PC-3 (cell line): Measurements from ENCODE around the gene APOLD1. TPM values are rescaled to one million over a fixed set of nuclear protein-coding genes. Genes with fewer than 3 reads are reported as not detected.

Experiments used
- ATAC-seq: fragments of 200-7000 bp; cut with Tn5 transposase; 2 replicates; pipeline ENCODE4 v1.9.1; 2020; ENCODE audit warnings: mild to moderate bottlenecking, moderate library complexity
- BruUV-seq: library from RNA; stranded (reverse); fragments of 400-500 nt; replicated peaks from 2 replicates; lab custom pipeline; 2021; lab: Mats Ljungman, UMichigan
- CTCF ChIA-PET: fragments of 300-600 bp; sonication (Branson Sonifier 250); formaldehyde crosslinking; loops from one replicate; lab custom pipeline; 2022; ENCODE audit warnings: antibody characterized with exemption; lab: Charles Lee
- POLR2A ChIA-PET: fragments of 300-600 bp; sonication (Branson Sonifier 250); formaldehyde crosslinking; loops from one replicate; lab custom pipeline; 2022; ENCODE audit warnings: antibody characterized with exemption; ENCODE audit not compliant: unreplicated experiment; lab: Charles Lee
- DNase-seq: peaks from one replicate; pipeline ENCODE4 v3.0.0-alpha.2; 2015
- H2AFZ ChIP-seq: fragments of 300-600 bp; sonication (generic); 2 replicates; pipeline ENCODE4 v1.6.0; 2016; ENCODE audit warnings: antibody characterized with exemption, low read length
- H3F3A ChIP-seq: fragments of 300-600 bp; sonication (generic); one replicate; pipeline ENCODE4 v1.6.0; 2017; ENCODE audit warnings: antibody characterized with exemption, low read length, control low read depth, mild to moderate bottlenecking; ENCODE audit not compliant: unreplicated experiment
- H3K27ac ChIP-seq: fragments of 300-600 bp; sonication (generic); 2 replicates; pipeline ENCODE4 v1.5.1; 2016; ENCODE audit warnings: mild to moderate bottlenecking, low read length
- H3K27me3 ChIP-seq: fragments of 300-600 bp; sonication (generic); 2 replicates; pipeline ENCODE4 v1.6.1; 2016; ENCODE audit warnings: low read length, mixed read lengths
- H3K36me3 ChIP-seq: fragments of 300-600 bp; sonication (generic); 2 replicates; pipeline ENCODE4 v1.6.1; 2016; ENCODE audit warnings: low read depth, mixed run types, low read length, mixed read lengths
- H3K4me1 ChIP-seq: fragments of 300-600 bp; sonication (generic); 2 replicates; pipeline ENCODE4 v1.5.1; 2016; ENCODE audit warnings: low read length; ENCODE audit not compliant: insufficient read depth
- H3K4me2 ChIP-seq: fragments of 300-600 bp; sonication (generic); 2 replicates; pipeline ENCODE4 v1.6.0; 2016; ENCODE audit warnings: low read length
- H3K4me3 ChIP-seq: fragments of 300-600 bp; sonication (generic); 2 replicates; pipeline ENCODE4 v1.5.1; 2016; ENCODE audit warnings: mild to moderate bottlenecking, low read length, mixed read lengths
- H3K79me2 ChIP-seq: fragments of 300-600 bp; sonication (generic); 2 replicates; pipeline ENCODE4 v1.6.1; 2017; ENCODE audit warnings: low read length, mixed read lengths
- H3K9ac ChIP-seq: fragments of 300-600 bp; sonication (generic); 2 replicates; pipeline ENCODE4 v1.6.0; 2016; ENCODE audit warnings: mild to moderate bottlenecking, low read length
- H3K9me2 ChIP-seq: fragments of 300-600 bp; sonication (generic); replicated peaks from 2 replicates; pipeline ENCODE4 v1.6.1; 2016; ENCODE audit warnings: mixed run types, low read length, mixed read lengths
- H3K9me3 ChIP-seq: fragments of 300-600 bp; sonication (generic); 2 replicates; pipeline ENCODE4 v1.6.1; 2016; ENCODE audit warnings: low read length, mixed read lengths
- H4K20me1 ChIP-seq: fragments of 300-600 bp; sonication (generic); 2 replicates; pipeline ENCODE4 v1.6.1; 2016; ENCODE audit warnings: low read length, mixed read lengths
- EZH2 ChIP-seq: fragments of 300-600 bp; sonication (generic); IDR thresholded peaks from one replicate; pipeline ENCODE4 v1.6.1; 2017; ENCODE audit warnings: antibody characterized with exemption, mild to moderate bottlenecking, low read length; ENCODE audit not compliant: unreplicated experiment
- EZH2phosphoT487 ChIP-seq: fragments of 300-600 bp; sonication (generic); IDR thresholded peaks from 2 replicates; pipeline ENCODE4 v1.6.1; 2018; ENCODE audit warnings: mild to moderate bottlenecking, antibody characterized with exemption, low read length, borderline replicate concordance
- intact Hi-C: fragments of 100-400 bp; cut with micrococcal nuclease; formaldehyde crosslinking; loops from 2 replicates; pipeline ENCODE4 v1.9.0; 2023
- total RNA-seq: library from RNA; depleted of rRNA; stranded (reverse); fragments of >200 nt; gene quantifications from 2 replicates; pipeline ENCODE4 v1.2.3, GENCODE V29; 2014
- TF ChIP-seq, protein P1 (sequence below): fragments of 300-600 bp; sonication (generic); conservative IDR thresholded peaks from 2 replicates; pipeline ENCODE4 v1.5.1; 2017; ENCODE audit warnings: antibody characterized with exemption, low read depth, mild to moderate bottlenecking, low read length

APOLD1 gene
- total RNA-seq, 1 experiment from 2014 or later: 3.5 TPM

DNA sequence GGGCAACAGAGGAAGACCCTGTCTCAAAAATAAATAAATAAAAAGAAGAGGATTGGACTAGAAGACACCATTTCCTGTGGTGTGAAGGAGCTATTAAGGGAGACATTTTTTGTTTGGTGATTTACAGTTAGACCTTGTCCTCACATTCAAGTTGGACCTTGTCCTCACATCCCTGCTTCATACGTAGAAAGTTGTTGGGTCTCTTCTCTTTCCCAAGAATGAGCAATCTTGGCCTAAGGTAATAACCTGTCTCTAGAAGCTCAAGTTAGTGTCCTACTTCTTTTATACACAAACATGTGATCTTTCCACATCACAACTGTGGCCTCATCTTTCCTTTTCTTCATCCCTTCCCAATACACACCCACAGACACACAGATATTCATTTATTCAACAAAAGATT is 13.0 kb downstream of the APOLD1 start:
- TF ChIP-seq EZH2 (no peak), EZH2phosphoT487 (no peak)
- TF ChIP-seq, protein P1, sequence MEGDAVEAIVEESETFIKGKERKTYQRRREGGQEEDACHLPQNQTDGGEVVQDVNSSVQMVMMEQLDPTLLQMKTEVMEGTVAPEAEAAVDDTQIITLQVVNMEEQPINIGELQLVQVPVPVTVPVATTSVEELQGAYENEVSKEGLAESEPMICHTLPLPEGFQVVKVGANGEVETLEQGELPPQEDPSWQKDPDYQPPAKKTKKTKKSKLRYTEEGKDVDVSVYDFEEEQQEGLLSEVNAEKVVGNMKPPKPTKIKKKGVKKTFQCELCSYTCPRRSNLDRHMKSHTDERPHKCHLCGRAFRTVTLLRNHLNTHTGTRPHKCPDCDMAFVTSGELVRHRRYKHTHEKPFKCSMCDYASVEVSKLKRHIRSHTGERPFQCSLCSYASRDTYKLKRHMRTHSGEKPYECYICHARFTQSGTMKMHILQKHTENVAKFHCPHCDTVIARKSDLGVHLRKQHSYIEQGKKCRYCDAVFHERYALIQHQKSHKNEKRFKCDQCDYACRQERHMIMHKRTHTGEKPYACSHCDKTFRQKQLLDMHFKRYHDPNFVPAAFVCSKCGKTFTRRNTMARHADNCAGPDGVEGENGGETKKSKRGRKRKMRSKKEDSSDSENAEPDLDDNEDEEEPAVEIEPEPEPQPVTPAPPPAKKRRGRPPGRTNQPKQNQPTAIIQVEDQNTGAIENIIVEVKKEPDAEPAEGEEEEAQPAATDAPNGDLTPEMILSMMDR: no peak
- no peak for DNase-seq
- POLR2A ChIA-PET: no interaction called here

DNA sequence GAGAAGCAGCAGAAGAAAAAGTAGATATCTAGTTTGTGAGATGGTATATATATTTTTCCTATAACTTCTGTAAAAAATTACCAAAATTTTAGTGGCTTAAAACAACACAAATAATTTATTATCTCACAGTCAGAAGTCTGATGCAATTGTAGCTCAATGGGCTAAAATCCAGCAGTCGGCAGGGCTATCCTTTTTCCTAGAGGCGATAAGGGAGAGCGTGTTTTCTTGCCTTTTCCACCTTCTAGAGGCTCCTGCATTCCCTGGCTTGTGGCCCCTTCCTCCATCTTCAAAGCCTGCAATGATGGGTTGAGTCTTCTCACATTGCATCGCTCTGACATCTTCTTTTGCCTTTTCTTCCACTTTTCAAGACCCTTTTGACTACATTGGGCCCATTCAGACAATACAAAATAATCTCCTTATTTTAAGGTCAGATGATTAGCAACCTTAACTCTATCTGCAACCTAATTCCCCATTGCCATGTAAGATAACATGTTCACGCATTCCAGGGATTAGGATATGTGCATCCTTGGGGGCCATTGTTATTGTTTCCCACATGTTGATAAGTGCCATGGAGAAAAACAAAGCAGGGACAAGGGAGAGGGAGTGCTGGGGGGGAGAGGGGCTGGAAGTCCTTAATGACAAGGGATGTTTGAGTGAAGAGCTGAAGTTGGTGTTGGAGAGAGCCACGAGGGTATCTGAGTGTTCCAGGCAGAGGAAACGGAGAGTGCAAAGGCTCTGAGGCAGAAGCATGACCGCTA is 13.9 kb downstream of the APOLD1 start:
- H3F3A ChIP-seq: no peaks in the 10 kb centered on the region
- H3K9ac ChIP-seq: no peak overlapping the region
- TF ChIP-seq EZH2 (no peak), EZH2phosphoT487 (no peak)
- TF ChIP-seq, protein P1: no peak
- no TSS peak for BruUV-seq
- ATAC-seq: no peak
- no peak overlapping the region for H3K4me2 ChIP-seq
- POLR2A ChIA-PET: no interaction called here
- H3K4me3 ChIP-seq: no peak overlapping the region
- H4K20me1 ChIP-seq: no peaks in the 10 kb centered on the region
- peaks cover 32% of the 10 kb centered on the region for H3K4me1 ChIP-seq
- H3K79me2 ChIP-seq: no peaks in the 10 kb centered on the region
- DNase-seq: no peak
- no peaks in the 10 kb centered on the region for H3K9me2 ChIP-seq
- no peaks in the 10 kb centered on the region for H3K9me3 ChIP-seq
- CTCF ChIA-PET: no interaction called here
- no peak overlapping the region for H3K27ac ChIP-seq
- H3K36me3 ChIP-seq: no peaks in the 10 kb centered on the region
- intact Hi-C loops: no loop called here
- no peak overlapping the region for H2AFZ ChIP-seq
- H3K27me3 ChIP-seq: no peaks in the 10 kb centered on the region

More for the DNA sequence above, 13.0 kb downstream of the APOLD1 start:
- BruUV-seq: no TSS peak
- Histone ChIP-seq H3K36me3 (no peaks in the 10 kb centered on the region), H3K9ac (no peak overlapping the region), H4K20me1 (no peaks in the 10 kb centered on the region), H3K27me3 (no peaks in the 10 kb centered on the region), H3K79me2 (no peaks in the 10 kb centered on the region), H3K4me3 (no peak overlapping the region), H3K9me2 (no peaks in the 10 kb centered on the region), H3K27ac (no peak overlapping the region), H3K4me1 (peaks cover 27% of the 10 kb centered on the region), H3K9me3 (no peaks in the 10 kb centered on the region), H2AFZ (no peak overlapping the region), H3F3A (no peaks in the 10 kb centered on the region), H3K4me2 (no peak overlapping the region)
- intact Hi-C loops: no loop called here
- CTCF ChIA-PET: no interaction called here
- no peak for ATAC-seq
